HCT116 (cell line): ENCODE measurements around the gene ARL5C.
A peak's percentile ranks its signal among the peaks of the same experiment; 100 is the strongest.

Experiments used
- CEBPB ChIP-seq: IDR thresholded peaks from 2 replicates; pipeline ENCODE4 v1.6.1; 2012; ENCODE audit warnings: low read depth
- POLR2AphosphoS5 ChIP-seq: IDR thresholded peaks from 2 replicates; pipeline ENCODE4 v1.6.1; 2011; ENCODE audit warnings: mild to moderate bottlenecking, low read depth, low read length, moderate library complexity
- TF ChIP-seq, protein P1 (sequence below), 3 experiments: fragments of 200-600 bp in 1 of 3; sonication (generic) in 1 of 3; IDR thresholded peaks in 2 of 3; conservative IDR thresholded peaks in 1 of 3; 2 replicates each; pipeline ENCODE4 v1.5.1; 2012 to 2017; ENCODE audit warnings: low read depth in 2 of 3, low read length in 2 of 3, antibody characterized with exemption in 1 of 3, borderline replicate concordance in 1 of 3, control low read depth in 1 of 3, mild to moderate bottlenecking in 1 of 3, mixed read lengths in 1 of 3, mixed run types in 1 of 3, moderate library complexity in 1 of 3; ENCODE audit not compliant: insufficient read depth in 1 of 3
- TF ChIP-seq, protein P2 (sequence below): IDR thresholded peaks from 2 replicates; pipeline ENCODE4 v1.6.1; 2012; ENCODE audit warnings: low read depth

DNA sequence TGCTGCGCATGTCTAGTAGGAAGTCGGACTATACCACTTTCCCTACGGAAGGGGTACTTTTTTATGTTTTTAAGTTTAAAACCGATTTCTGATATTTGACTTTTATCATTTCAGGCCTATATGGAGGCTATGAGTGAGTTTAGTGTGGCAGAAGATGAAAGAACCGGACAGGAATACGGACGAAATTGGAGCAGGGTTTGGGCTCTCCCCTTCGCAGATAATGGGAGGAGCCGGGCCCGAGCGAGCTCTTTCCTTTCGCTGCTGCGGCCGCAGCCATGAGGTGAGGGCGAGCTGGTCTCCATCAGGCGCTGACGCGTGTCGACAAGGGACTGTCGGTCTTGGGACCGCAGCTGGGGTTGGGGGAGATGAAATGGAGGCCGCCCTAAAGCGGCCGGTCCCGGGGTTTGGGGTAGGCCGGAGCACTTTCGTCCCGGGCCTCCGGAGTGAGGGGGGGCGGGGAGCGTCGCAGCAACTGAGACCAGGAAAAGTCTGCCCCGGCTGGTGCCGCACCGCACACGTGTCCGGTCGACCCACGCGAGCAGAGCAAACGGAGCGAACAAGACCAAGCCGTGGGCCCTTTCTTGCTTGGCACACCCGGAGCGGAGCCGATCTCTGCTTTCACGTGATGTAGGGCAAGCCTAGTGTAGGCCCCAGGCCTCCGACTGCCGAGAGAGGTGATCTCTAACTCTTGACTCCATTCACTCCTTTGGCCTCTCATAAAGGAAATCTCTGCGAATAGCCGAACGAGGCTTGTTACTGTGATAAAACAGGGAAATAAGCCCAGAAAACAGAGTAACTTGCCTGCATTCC lies 34.3 kb upstream of the ARL5C start, which contains the start of gene RPL19:
- TF ChIP-seq CEBPB (no peak), POLR2AphosphoS5 (peak; percentile 96)
- TF ChIP-seq, protein P1, sequence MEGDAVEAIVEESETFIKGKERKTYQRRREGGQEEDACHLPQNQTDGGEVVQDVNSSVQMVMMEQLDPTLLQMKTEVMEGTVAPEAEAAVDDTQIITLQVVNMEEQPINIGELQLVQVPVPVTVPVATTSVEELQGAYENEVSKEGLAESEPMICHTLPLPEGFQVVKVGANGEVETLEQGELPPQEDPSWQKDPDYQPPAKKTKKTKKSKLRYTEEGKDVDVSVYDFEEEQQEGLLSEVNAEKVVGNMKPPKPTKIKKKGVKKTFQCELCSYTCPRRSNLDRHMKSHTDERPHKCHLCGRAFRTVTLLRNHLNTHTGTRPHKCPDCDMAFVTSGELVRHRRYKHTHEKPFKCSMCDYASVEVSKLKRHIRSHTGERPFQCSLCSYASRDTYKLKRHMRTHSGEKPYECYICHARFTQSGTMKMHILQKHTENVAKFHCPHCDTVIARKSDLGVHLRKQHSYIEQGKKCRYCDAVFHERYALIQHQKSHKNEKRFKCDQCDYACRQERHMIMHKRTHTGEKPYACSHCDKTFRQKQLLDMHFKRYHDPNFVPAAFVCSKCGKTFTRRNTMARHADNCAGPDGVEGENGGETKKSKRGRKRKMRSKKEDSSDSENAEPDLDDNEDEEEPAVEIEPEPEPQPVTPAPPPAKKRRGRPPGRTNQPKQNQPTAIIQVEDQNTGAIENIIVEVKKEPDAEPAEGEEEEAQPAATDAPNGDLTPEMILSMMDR (IDR thresholded peaks at IDR 0.05 in 2 of 3, conservative IDR thresholded peaks at IDR 0.05 in 1 of 3; ENCODE audit: borderline replicate concordance in 1 of 3, insufficient read depth in 1 of 3, low read depth in 2 of 3, low read length in 2 of 3), result no peak
- TF ChIP-seq, protein P2, sequence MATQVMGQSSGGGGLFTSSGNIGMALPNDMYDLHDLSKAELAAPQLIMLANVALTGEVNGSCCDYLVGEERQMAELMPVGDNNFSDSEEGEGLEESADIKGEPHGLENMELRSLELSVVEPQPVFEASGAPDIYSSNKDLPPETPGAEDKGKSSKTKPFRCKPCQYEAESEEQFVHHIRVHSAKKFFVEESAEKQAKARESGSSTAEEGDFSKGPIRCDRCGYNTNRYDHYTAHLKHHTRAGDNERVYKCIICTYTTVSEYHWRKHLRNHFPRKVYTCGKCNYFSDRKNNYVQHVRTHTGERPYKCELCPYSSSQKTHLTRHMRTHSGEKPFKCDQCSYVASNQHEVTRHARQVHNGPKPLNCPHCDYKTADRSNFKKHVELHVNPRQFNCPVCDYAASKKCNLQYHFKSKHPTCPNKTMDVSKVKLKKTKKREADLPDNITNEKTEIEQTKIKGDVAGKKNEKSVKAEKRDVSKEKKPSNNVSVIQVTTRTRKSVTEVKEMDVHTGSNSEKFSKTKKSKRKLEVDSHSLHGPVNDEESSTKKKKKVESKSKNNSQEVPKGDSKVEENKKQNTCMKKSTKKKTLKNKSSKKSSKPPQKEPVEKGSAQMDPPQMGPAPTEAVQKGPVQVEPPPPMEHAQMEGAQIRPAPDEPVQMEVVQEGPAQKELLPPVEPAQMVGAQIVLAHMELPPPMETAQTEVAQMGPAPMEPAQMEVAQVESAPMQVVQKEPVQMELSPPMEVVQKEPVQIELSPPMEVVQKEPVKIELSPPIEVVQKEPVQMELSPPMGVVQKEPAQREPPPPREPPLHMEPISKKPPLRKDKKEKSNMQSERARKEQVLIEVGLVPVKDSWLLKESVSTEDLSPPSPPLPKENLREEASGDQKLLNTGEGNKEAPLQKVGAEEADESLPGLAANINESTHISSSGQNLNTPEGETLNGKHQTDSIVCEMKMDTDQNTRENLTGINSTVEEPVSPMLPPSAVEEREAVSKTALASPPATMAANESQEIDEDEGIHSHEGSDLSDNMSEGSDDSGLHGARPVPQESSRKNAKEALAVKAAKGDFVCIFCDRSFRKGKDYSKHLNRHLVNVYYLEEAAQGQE, result no peak
